HFFc6 (cell line): ENCODE measurements around the gene GLT6D1. TPM values are rescaled to one million over a fixed set of nuclear protein-coding genes. Genes with fewer than 3 reads are reported as not detected.

ENCODE experiments used
- DNase-seq: peaks from one replicate; pipeline ENCODE4 v3.0.0-alpha.2; 2018
- H3K27ac Mint-ChIP-seq: 2 replicates; pipeline ENCODE4 v1.8.0; 2020; ENCODE audit warnings: mild to moderate bottlenecking, mixed read lengths
- H3K27me3 Mint-ChIP-seq: 2 replicates; pipeline ENCODE4 v1.8.0; 2021; ENCODE audit warnings: mild to moderate bottlenecking, moderate library complexity, mixed read lengths; ENCODE audit not compliant: insufficient read depth
- H3K36me3 Mint-ChIP-seq: 2 replicates; pipeline ENCODE4 v1.8.0; 2021; ENCODE audit warnings: low read depth, mixed read lengths
- H3K4me1 Mint-ChIP-seq: 2 replicates; pipeline ENCODE4 v1.8.0; 2020; ENCODE audit warnings: low read depth, mixed read lengths
- H3K4me3 Mint-ChIP-seq: 2 replicates; pipeline ENCODE4 v1.8.0; 2020; ENCODE audit warnings: mild to moderate bottlenecking, moderate library complexity, mixed read lengths
- H3K9me3 Mint-ChIP-seq: 2 replicates; pipeline ENCODE4 v1.8.0; 2020; ENCODE audit warnings: mild to moderate bottlenecking, mixed read lengths
- CTCF ChIP-seq: fragments of 200-600 bp; sonication (generic); IDR thresholded peaks from 2 replicates; pipeline ENCODE4 v1.5.0; 2021; ENCODE audit warnings: antibody characterized with exemption, mild to moderate bottlenecking
- total RNA-seq, 6 experiments: library from RNA; stranded (reverse); fragmentation: NEBNext Ultra II Directional; extraction: Animal tissue kit (Norgen Biotek cat#: 25700); gene quantifications; 2 replicates in 1 of 6; 3 replicates in 5 of 6; pipeline ENCODE4 v1.2.3, GENCODE V29; 2021

GLT6D1 gene
- total RNA-seq, 6 experiments from 2014 or later: not detected

DNA sequence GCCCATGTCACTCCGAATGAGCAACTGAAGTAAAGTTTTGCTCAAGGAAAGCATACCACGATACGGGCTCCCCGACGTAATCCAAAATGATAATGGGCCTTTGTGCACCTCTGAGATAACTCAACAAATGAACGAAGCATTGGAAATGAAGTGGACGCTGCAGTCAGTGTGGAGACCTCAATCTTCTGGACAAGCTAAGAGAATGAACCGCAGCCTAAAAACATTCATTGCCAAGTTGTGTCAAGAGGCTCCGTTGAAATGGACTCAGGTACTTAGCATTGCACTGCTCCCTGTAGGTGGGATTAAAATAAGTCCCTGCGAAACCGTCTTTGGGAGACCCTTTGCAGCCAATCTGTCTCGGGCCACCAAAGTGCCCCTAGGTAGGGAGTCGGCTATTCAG, 19.9 kb upstream of the GLT6D1 start:
- Mint-ChIP-seq H3K4me3 (no peak overlapping the region), H3K9me3 (peaks cover under 1% of the 10 kb centered on the region; the same call in 1 of the 2 replicates)

GRCh38 chr9:135657416-135657815, 18.1 kb upstream of the GLT6D1 start:
- DNase-seq: no peak
- TF ChIP-seq CTCF: no peak
- Mint-ChIP-seq H3K9me3 (peaks cover 12% of the 10 kb centered on the region), H3K36me3 (no peaks in the 10 kb centered on the region), H3K4me3 (no peak overlapping the region), H3K4me1 (no peaks in the 10 kb centered on the region), H3K27ac (no peak overlapping the region), H3K27me3 (peaks cover 10% of the 10 kb centered on the region)

More for the DNA sequence above, 19.9 kb upstream of the GLT6D1 start:
- Mint-ChIP-seq H3K36me3 (no peaks in the 10 kb centered on the region), H3K27me3 (peaks cover 10% of the 10 kb centered on the region), H3K27ac (no peak overlapping the region), H3K4me1 (no peaks in the 10 kb centered on the region)
- no peak for DNase-seq
- no peak for TF ChIP-seq CTCF

DNA sequence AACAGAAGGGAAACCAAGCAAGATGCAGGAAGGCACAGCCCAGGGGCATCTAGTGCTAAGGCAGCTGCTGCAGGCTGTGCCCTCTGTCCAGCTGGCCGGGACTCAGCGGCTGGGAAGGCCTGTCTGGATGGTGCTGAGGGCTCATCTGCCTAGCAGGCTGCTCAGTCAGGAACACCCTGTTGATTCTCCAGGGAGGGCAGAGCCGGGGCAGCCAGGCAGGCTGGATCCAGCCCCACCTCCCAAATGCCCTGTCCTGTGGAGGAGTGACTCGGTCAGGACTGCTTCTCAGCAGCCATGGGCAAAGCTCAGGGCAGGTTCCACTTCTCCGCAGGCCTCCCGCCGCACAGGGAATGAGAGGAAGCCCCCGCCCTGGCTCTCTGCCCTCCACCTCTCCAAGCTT, 16.0 kb upstream of the GLT6D1 start:
- DNase-seq: no peak
- Mint-ChIP-seq H3K4me3 (no peak overlapping the region), H3K9me3 (peaks cover 23% of the 10 kb centered on the region), H3K27me3 (peaks cover 6% of the 10 kb centered on the region; the same call in 1 of the 2 replicates), H3K4me1 (no peaks in the 10 kb centered on the region), H3K27ac (no peak overlapping the region), H3K36me3 (no peaks in the 10 kb centered on the region)
- no peak for TF ChIP-seq CTCF

GRCh38 chr9:135650408-135650807, 11.1 kb upstream of the GLT6D1 start:
- Mint-ChIP-seq H3K4me1 (no peaks in the 10 kb centered on the region), H3K9me3 (peaks cover 68% of the 10 kb centered on the region), H3K36me3 (peaks cover 16% of the 10 kb centered on the region), H3K27me3 (peaks cover under 1% of the 10 kb centered on the region; the same call in 1 of the 2 replicates), H3K4me3 (no peak overlapping the region), H3K27ac (no peak overlapping the region)
- no peak for TF ChIP-seq CTCF
- DNase-seq: no peak

DNA sequence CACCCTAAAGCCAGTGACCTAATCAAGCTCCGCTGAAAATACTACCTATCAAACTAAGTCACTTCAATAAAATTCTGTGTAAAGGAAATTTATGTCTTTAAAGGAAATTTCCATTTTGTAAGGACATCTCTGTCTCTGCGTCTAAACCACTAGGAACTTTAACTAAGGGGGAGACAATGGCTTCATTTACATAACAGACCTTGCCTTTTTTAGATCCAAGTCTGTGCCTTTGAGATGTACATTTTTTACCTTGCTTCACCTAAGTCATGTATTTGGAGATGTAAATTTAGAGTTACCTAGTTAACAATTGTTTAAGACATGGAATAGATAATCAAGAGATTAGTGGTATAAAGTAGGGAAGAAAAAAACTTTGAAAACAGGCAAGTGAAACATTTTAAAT, 10.2 kb upstream of the GLT6D1 start:
- DNase-seq: no peak
- Mint-ChIP-seq H3K36me3 (peaks cover 25% of the 10 kb centered on the region), H3K4me3 (no peak overlapping the region), H3K9me3 (peaks cover 77% of the 10 kb centered on the region), H3K27ac (no peak overlapping the region), H3K4me1 (no peaks in the 10 kb centered on the region), H3K27me3 (no peaks in the 10 kb centered on the region)
- no peak for TF ChIP-seq CTCF
